Measurements from ENCODE around the gene KLHL35. TPM values are rescaled to one million over a fixed set of nuclear protein-coding genes. Genes with fewer than 3 reads are reported as not detected.

KLHL35 gene
- total RNA-seq, 1 donor from 2014 or later = 1.5 TPM

DNA sequence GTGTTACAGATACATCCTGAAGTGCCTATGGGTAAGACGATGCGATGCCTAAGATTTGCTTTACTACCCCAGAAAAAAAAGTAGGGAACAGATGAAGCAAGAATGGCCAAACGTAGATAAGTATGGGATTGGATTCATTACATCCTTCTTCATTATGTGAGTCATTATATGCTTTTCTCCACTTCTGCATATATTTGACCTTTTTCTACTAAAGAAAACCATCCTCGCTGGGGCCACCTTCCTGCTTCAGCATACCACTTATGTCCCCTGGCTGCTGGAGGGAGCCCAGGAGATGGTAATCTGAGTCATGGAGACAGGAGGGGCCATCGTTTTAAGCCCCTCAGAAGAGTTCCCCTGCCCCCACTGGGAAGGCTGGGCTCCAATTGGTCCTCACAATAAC is 14.4 kb upstream of the KLHL35 start:
- TF ChIP-seq, protein P1, sequence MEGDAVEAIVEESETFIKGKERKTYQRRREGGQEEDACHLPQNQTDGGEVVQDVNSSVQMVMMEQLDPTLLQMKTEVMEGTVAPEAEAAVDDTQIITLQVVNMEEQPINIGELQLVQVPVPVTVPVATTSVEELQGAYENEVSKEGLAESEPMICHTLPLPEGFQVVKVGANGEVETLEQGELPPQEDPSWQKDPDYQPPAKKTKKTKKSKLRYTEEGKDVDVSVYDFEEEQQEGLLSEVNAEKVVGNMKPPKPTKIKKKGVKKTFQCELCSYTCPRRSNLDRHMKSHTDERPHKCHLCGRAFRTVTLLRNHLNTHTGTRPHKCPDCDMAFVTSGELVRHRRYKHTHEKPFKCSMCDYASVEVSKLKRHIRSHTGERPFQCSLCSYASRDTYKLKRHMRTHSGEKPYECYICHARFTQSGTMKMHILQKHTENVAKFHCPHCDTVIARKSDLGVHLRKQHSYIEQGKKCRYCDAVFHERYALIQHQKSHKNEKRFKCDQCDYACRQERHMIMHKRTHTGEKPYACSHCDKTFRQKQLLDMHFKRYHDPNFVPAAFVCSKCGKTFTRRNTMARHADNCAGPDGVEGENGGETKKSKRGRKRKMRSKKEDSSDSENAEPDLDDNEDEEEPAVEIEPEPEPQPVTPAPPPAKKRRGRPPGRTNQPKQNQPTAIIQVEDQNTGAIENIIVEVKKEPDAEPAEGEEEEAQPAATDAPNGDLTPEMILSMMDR (IDR thresholded peaks at IDR 0.05; ENCODE audit: insufficient read depth, low read length, poor library complexity, severe bottlenecking) = no peak
- no peak for DNase-seq (ENCODE audit: low read depth)
- Histone ChIP-seq H3K36me3 (ENCODE audit: control insufficient read depth, insufficient read depth, low read length) (no peaks in the 10 kb centered on the region), H3K4me3 (ENCODE audit: low read depth, low read length) (no peak overlapping the region), H3K27me3 (ENCODE audit: control insufficient read depth, insufficient read depth, low read length) (peaks cover 3% of the 10 kb centered on the region)

DNA sequence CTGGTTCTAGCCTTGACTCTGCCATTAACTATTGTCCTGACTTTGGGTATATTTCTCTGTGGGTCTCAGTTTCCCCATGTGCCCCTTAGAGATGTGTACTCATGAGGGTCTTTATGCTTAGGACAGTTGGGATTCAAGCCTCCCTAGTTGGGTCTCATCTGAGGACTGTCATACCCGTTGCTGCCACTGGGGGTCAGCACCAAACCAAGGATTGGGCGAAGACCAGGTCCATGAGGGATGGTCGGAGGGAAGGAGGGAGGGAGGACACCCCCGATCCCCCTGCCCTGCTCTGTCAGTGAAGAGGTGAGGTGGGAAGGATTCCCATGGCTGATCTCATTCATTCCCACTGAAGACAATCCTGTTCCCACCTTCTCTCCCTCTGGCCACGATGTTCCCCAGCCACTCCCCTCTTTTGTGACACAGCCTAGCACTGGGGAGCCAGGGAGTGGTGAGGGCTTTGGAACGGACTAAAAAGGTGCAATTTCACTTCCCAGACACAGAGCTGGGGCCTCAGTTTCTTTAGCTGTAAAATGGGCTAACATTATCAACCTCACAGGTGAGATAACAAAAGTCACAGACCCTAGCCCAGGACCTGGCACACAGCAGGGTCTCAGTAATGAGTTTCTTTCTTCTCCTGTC is 12.4 kb upstream of the KLHL35 start:
- Histone ChIP-seq H3K27me3 (ENCODE audit: control insufficient read depth, insufficient read depth, low read length) (peaks cover 3% of the 10 kb centered on the region), H3K36me3 (ENCODE audit: control insufficient read depth, insufficient read depth, low read length) (no peaks in the 10 kb centered on the region), H3K4me3 (ENCODE audit: low read depth, low read length) (no peak overlapping the region)
- TF ChIP-seq, protein P1 (IDR thresholded peaks at IDR 0.05; ENCODE audit: insufficient read depth, low read length, poor library complexity, severe bottlenecking) = peak; percentile 92
- no peak for DNase-seq (ENCODE audit: low read depth)

DNA sequence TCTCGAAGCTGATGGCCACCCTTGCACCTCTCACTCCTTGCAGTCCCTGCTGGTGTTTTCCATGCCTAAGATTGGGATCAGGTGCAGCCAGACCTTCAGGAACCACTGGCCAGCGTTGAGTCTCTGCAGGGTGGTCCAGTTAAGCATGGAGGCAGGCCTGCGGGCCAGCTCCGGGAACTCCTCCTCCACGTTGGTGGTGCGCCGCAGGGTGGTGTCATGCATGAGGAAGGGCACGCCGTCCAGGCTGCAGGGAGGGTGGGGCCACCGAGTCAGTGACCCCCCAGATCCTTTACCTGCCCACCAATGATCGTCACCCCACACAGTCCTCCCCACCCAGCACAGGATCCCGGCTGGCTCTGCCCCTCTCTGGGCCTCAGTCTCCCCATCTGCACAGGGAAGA is 10.0 kb upstream of the KLHL35 start:
- TF ChIP-seq, protein P1 (IDR thresholded peaks at IDR 0.05; ENCODE audit: insufficient read depth, low read length, poor library complexity, severe bottlenecking) = no peak
- no peak for DNase-seq (ENCODE audit: low read depth)
- H3K27me3 ChIP-seq (ENCODE audit: control insufficient read depth, insufficient read depth, low read length) = peaks cover 3% of the 10 kb centered on the region

DNA sequence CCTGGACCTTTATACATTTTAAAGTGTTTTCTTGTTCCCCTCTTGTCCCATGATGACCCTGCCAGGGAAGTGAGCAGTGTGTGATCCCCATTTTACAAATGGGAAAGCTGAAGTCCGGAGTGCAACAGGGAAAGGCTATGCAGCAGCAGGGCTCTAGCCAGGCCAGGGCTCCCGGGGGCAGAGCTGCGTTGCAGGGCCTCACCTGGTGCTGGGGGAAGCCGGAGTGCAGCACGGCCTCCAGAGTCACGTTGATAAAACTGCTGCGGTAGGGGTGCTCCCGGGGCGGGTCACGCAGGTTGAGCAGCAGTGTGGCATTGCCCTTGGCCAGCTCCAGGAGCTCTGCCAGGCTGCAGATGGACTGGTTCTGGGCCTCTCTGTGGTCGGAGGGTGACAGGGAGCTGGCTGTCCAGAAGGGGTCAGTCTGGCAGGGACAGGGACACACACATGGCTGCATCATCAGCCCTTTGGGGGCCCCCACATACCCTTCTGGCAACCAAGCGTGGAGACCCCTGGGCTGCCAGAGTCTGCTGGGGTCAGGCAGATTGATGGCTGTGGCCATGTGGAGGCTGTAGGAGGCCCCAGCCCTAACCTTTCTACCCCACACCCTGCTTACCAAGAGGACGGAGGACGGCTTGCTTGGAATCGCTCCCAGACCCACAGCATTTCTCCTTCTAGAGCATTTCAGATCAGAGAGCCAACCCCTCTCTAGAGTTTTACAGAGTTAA is 9.3 kb upstream of the KLHL35 start:
- no peaks in the 10 kb centered on the region for H3K36me3 ChIP-seq (ENCODE audit: control insufficient read depth, insufficient read depth, low read length)
- TF ChIP-seq, protein P1 (IDR thresholded peaks at IDR 0.05; ENCODE audit: insufficient read depth, low read length, poor library complexity, severe bottlenecking) = no peak
- peaks cover 3% of the 10 kb centered on the region for H3K27me3 ChIP-seq (ENCODE audit: control insufficient read depth, insufficient read depth, low read length)
- DNase-seq (ENCODE audit: low read depth) = no peak
- H3K4me3 ChIP-seq (ENCODE audit: low read depth, low read length) = no peak overlapping the region

More for the DNA sequence above, 10.0 kb upstream of the KLHL35 start:
- Histone ChIP-seq H3K4me3 (ENCODE audit: low read depth, low read length) (no peak overlapping the region), H3K36me3 (ENCODE audit: control insufficient read depth, insufficient read depth, low read length) (no peaks in the 10 kb centered on the region)

DNA sequence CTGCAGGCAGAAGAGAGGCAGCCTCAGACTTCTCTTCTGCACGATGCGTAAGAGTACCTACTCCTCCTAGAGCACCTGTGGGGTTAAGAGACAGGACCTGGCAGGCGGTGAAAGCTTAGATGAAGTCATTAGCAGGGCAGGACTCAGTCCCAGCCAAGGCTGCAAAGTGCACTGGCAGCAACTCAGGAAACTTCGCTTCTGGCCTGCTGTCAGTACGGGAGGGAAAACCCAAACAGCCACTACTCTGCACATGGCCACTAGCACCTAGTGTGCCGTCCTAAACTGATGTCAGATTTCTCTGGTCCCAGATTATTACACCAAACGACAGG is 8.8 kb upstream of the KLHL35 start:
- TF ChIP-seq, protein P1 (IDR thresholded peaks at IDR 0.05; ENCODE audit: insufficient read depth, low read length, poor library complexity, severe bottlenecking) = no peak
- no peak overlapping the region for H3K4me3 ChIP-seq (ENCODE audit: low read depth, low read length)
- no peak for DNase-seq (ENCODE audit: low read depth)
- peaks cover 3% of the 10 kb centered on the region for H3K27me3 ChIP-seq (ENCODE audit: control insufficient read depth, insufficient read depth, low read length)
- no peaks in the 10 kb centered on the region for H3K36me3 ChIP-seq (ENCODE audit: control insufficient read depth, insufficient read depth, low read length)
